GM04503 (cell line): Measurements from ENCODE around the gene NKAIN2.
"Not testable (repeated sequence)": the region's sequence is repeated elsewhere in the genome, so short reads cannot be mapped to it uniquely, and the experiment has no call there.

Source experiments
- DNase-seq: peaks from one replicate; pipeline ENCODE4 v3.0.0-alpha.2; 2012; ENCODE audit warnings: low read depth

The NKAIN2 gene

GRCh38 chr6:124438546-124439065, 634.9 kb downstream of the NKAIN2 start:
- DNase-seq = no peak

- no peak for DNase-seq
These were observed 637.8 kb downstream of the NKAIN2 start for GRCh38 chr6:124441450-124441849.

- DNase-seq = no peak
These were observed 639.9 kb downstream of the NKAIN2 start for GRCh38 chr6:124443541-124443940.

- DNase-seq = no peak
These were observed 641.9 kb downstream of the NKAIN2 start for GRCh38 chr6:124445581-124445980.

- DNase-seq = no peak
These were observed 643.3 kb downstream of the NKAIN2 start for GRCh38 chr6:124446961-124447360.

- no peak for DNase-seq
These were observed 655.6 kb downstream of the NKAIN2 start for GRCh38 chr6:124459268-124459667.

GRCh38 chr6:124462750-124463149, 659.1 kb downstream of the NKAIN2 start:
- DNase-seq = no peak

- no peak for DNase-seq
These were observed 659.6 kb downstream of the NKAIN2 start for GRCh38 chr6:124463271-124463670.

GRCh38 chr6:124464600-124464999, 660.9 kb downstream of the NKAIN2 start:
- DNase-seq = not testable (repeated sequence)

- no peak for DNase-seq
These were observed 663.3 kb downstream of the NKAIN2 start for GRCh38 chr6:124466949-124467348.

- DNase-seq = no peak
These were observed 663.7 kb downstream of the NKAIN2 start for GRCh38 chr6:124467366-124467765.

- no peak for DNase-seq
These were observed 667.1 kb downstream of the NKAIN2 start for GRCh38 chr6:124470803-124471202.

GRCh38 chr6:124475176-124475575, 671.5 kb downstream of the NKAIN2 start:
- no peak for DNase-seq

GRCh38 chr6:124478906-124479305, 675.2 kb downstream of the NKAIN2 start:
- DNase-seq = no peak

GRCh38 chr6:124479991-124480430, 676.3 kb downstream of the NKAIN2 start:
- no peak for DNase-seq

GRCh38 chr6:124482071-124482491, 678.4 kb downstream of the NKAIN2 start:
- DNase-seq = no peak

GRCh38 chr6:124487623-124488431, 684.2 kb downstream of the NKAIN2 start:
- DNase-seq = no peak

GRCh38 chr6:124490122-124490521, 686.5 kb downstream of the NKAIN2 start:
- DNase-seq = no peak

- no peak for DNase-seq
These were observed 689.6 kb downstream of the NKAIN2 start for GRCh38 chr6:124493259-124493658.

GRCh38 chr6:124494956-124495664, 691.4 kb downstream of the NKAIN2 start:
- no peak for DNase-seq

GRCh38 chr6:124495665-124496190, 692.1 kb downstream of the NKAIN2 start:
- no peak for DNase-seq

- no peak for DNase-seq
These were observed 692.7 kb downstream of the NKAIN2 start for GRCh38 chr6:124496334-124496733.

- no peak for DNase-seq
These were observed 708.8 kb downstream of the NKAIN2 start for GRCh38 chr6:124512431-124512830.
